Activated CD4-positive, alpha-beta memory T cell treated with anti-CD3 and anti-CD28 coated beads, Interleukin-2, amount 10 ng/mL, durations not matched to agents 7 days and 5 days (primary cell): ENCODE results near the gene KCTD17. TPM values are rescaled to one million over a fixed set of nuclear protein-coding genes. Genes with fewer than 3 reads are reported as not detected.

Experiments used
- CTCF ChIA-PET: fragments of 350-600 bp; sonication (Branson Sonifier 250); formaldehyde crosslinking; loops from one replicate; lab custom pipeline; 2021; ENCODE audit warnings: antibody characterized with exemption, inconsistent platforms; lab: Charles Lee
- POLR2A ChIA-PET: fragments of 350-600 bp; sonication (Branson Sonifier 250); formaldehyde crosslinking; loops from one replicate; lab custom pipeline; 2021; ENCODE audit warnings: antibody characterized with exemption; lab: Charles Lee
- DNase-seq: peaks from one replicate; pipeline ENCODE4 v3.0.0-alpha.2; 2020
- H3K27ac Mint-ChIP-seq: one replicate; pipeline ENCODE4 v1.8.0; 2021; ENCODE audit warnings: mild to moderate bottlenecking, mixed read lengths
- H3K27me3 Mint-ChIP-seq: one replicate; pipeline ENCODE4 v1.8.0; 2021; ENCODE audit warnings: mixed read lengths
- H3K36me3 Mint-ChIP-seq: one replicate; pipeline ENCODE4 v1.8.0; 2021; ENCODE audit warnings: low read depth, mixed read lengths
- H3K4me1 Mint-ChIP-seq: one replicate; pipeline ENCODE4 v1.8.0; 2021; ENCODE audit warnings: mixed read lengths
- H3K4me3 Mint-ChIP-seq: one replicate; pipeline ENCODE4 v1.8.0; 2021; ENCODE audit warnings: mild to moderate bottlenecking, mixed read lengths
- H3K9me3 Mint-ChIP-seq: one replicate; pipeline ENCODE4 v1.8.0; 2021; ENCODE audit warnings: mixed read lengths
- total RNA-seq, 2 experiments: library from RNA; stranded (reverse); gene quantifications; one replicate each; pipeline ENCODE4 v1.2.3, GENCODE V29; 2021

The KCTD17 gene
- total RNA-seq, 2 experiments from 2014 or later = 34.5 to 36.3 TPM

DNA sequence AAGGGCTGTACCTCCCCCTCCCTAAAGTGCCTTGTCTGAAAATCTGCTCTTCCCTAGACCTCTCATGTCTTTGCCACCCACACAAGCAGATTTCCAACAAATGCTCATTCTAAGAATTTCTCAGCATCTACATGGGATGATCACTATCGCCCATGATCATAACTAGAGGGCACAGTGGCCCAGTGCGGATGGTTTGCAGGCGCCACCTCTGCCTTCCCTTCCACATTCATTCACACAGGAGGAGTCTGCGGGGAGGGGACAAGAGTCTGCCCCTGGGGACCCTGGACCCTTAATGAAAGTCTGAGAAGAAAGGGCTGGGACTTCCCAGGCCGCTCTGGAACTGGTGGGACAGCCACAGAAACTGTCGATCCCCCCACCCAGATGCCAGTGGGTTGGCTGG is 28.9 kb downstream of the KCTD17 start:
- H3K4me3 Mint-ChIP-seq = peak overlapping the region; percentile 70
- H3K4me1 Mint-ChIP-seq = peaks cover 87% of the 10 kb centered on the region
- CTCF ChIA-PET = interaction anchor here (1.1 to 5.2 kb wide), 18 partner anchors 10 to 487 kb away, joined by 3 to 81 read pairs (median 6); partner anchors contain the start of genes IL2RB, KCTD17 and RAC2
- H3K9me3 Mint-ChIP-seq = no peaks in the 10 kb centered on the region
- H3K36me3 Mint-ChIP-seq = peaks cover 9% of the 10 kb centered on the region
- no peaks in the 10 kb centered on the region for H3K27me3 Mint-ChIP-seq
- H3K27ac Mint-ChIP-seq = peak overlapping the region; percentile 100
- POLR2A ChIA-PET = interaction anchor here (0.9 to 6.2 kb wide), 21 partner anchors 8 to 304 kb away, joined by 3 to 194 read pairs (median 7); partner anchors contain the start of genes IL2RB, KCTD17, MPST and RAC2
- DNase-seq = peak; percentile 34

DNA sequence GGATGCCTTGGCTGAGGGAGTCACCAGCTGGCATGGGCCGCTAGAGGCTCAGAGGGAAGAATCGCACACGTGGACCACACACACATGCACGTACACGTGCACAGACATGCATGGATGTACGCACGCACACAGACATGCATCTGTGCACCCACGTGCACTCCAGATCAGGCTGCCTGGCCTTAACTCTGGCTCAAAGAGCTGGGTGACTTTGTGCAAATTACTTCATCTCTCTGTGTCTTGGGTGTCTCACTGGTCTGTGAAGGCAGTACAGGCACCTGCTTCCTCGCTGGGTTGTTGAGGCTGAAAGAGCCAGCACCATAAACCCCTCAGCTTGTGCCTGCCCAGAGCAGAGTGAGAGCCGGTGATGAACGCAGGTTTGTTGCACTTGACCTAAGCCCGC is 29.3 kb downstream of the KCTD17 start:
- Mint-ChIP-seq H3K27ac (peak overlapping the region; percentile 100), H3K4me1 (peaks cover 83% of the 10 kb centered on the region), H3K9me3 (no peaks in the 10 kb centered on the region), H3K27me3 (no peaks in the 10 kb centered on the region), H3K4me3 (no peak overlapping the region), H3K36me3 (peaks cover 9% of the 10 kb centered on the region)
- POLR2A ChIA-PET = interaction anchor here (1.2 to 6.2 kb wide), 9 partner anchors 10 to 163 kb away, joined by 3 to 194 read pairs (median 43); partner anchors contain the start of genes IL2RB and RAC2
- no peak for DNase-seq
- CTCF ChIA-PET = interaction anchor here (1.0 to 5.2 kb wide), 6 partner anchors 29 to 118 kb away, joined by 3 to 81 read pairs (median 24); partner anchors contain the start of genes IL2RB and KCTD17

DNA sequence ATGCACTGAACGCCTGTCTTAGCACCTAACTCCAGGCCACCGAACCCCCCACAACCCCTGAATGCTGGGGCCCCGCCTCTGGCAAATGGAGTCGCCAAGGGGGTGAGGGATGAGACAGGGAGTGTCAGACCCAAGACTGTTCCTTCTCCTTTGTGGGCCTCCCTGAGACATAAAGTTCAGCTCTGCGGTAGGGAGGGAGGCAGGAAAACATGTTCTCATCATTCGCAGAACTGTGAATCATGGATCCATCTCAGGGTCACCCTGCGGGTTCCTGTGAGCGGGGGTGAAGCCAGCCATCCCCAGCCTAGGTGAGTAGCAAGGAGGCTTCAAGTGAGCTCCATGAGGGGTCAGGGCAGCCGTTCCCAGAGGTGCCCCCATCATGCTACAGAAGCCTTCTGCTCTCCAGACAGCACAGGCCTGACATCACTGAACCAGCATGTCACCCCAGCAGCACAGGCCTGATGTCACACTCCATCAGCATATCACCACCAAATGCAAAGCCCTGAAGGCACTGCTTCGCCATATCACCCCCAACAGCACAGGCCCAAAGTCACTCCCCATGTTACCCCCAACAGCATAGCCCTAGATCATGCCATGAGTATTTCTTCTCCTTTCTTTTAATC is 30.8 kb downstream of the KCTD17 start:
- ChIA-PET POLR2A (interaction anchor here (1.5 to 6.2 kb wide), 9 partner anchors 9 to 161 kb away, joined by 3 to 194 read pairs (median 43); partner anchors contain the start of genes IL2RB and RAC2), CTCF (interaction anchor here (1.0 to 5.2 kb wide), 2 partner anchors 40 to 117 kb away, joined by 3 to 81 read pairs; no protein-coding TSS in a partner anchor)
- Mint-ChIP-seq H3K27me3 (no peaks in the 10 kb centered on the region), H3K4me1 (peaks cover 77% of the 10 kb centered on the region), H3K9me3 (no peaks in the 10 kb centered on the region), H3K36me3 (peaks cover 9% of the 10 kb centered on the region), H3K4me3 (no peak overlapping the region), H3K27ac (peak overlapping the region; percentile 100)
- peak; percentile 65 for DNase-seq

DNA sequence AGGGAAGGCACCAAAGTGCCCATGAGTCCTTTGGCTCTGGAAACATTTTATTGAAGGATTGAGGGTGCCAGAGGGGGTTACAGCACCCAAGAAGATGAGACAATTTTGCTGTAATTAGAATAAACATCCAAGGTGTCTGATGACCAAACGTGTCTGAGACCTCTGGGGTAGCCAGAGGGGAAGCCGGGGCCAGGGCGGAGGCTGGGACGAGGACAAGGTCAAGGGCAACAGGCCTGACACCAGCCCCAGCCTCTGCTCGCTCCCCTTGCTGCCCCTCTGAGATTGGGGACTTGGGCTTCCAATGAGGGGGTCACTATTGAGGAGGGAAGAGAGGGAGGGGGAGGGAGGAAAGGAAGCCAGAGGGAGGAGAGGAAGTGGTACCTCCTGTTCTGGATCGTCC is 32.4 kb downstream of the KCTD17 start:
- CTCF ChIA-PET = no interaction called here
- H3K4me3 Mint-ChIP-seq = no peak overlapping the region

DNA sequence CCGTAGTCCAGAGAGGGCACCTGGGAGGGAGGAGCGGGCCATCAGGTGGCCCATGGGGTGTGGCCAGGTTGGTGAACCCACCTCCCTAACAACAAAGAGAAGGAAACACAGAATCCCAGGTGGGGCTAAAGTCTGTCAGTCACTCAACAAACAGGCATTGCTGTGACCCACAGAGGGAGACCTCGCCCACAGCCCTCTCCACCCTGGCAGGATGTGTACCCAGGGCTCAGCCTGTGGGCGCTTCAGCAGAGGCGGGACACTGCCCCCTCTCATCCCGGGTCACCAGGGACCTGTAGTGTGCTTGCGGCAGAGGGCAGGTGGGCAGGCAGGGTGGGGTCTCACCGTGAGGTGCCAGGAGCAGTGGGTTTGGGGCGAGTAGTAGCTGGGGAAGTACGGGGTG is 32.8 kb downstream of the KCTD17 start:
- no peak overlapping the region for H3K4me3 Mint-ChIP-seq
- CTCF ChIA-PET = no interaction called here

More for the DNA sequence above, 32.4 kb downstream of the KCTD17 start:
- peaks cover 9% of the 10 kb centered on the region for H3K36me3 Mint-ChIP-seq
- no peaks in the 10 kb centered on the region for H3K27me3 Mint-ChIP-seq
- POLR2A ChIA-PET = interaction anchor here (6.2 kb wide), 1 partner anchor 41 kb away, joined by 194 read pairs; no protein-coding TSS in a partner anchor
- H3K27ac Mint-ChIP-seq = peak overlapping the region; percentile 100
- DNase-seq = no peak
- no peaks in the 10 kb centered on the region for H3K9me3 Mint-ChIP-seq
- peaks cover 79% of the 10 kb centered on the region for H3K4me1 Mint-ChIP-seq

DNA sequence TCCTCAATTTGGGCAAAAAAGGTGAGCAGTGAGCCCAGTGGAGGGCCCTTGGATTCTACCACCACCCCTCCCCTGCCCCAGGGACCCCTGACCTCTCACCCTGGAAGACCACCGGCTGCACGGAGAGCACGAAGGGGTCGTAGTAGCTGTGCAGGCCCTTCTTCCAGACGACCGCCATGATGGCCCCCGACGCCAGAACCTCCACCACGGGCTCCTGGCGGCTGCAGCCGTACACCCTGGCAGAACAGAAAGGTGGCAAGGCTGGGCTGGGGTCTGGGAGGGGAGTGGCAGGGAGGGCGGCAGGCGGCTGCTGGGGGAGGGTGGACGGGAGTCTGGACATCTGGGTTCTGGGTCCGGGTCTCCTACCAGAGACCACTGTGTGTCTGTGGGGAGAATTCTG is 34.6 kb downstream of the KCTD17 start:
- H3K27ac Mint-ChIP-seq = no peak overlapping the region
- H3K9me3 Mint-ChIP-seq = no peaks in the 10 kb centered on the region
- H3K4me1 Mint-ChIP-seq = peaks cover 67% of the 10 kb centered on the region
- POLR2A ChIA-PET = interaction anchor here (1.0 to 7.1 kb wide), 2 partner anchors 20 to 35 kb away, joined by 3 to 42 read pairs; no protein-coding TSS in a partner anchor
- DNase-seq = no peak
- no peak overlapping the region for H3K4me3 Mint-ChIP-seq
- H3K27me3 Mint-ChIP-seq = no peaks in the 10 kb centered on the region
- CTCF ChIA-PET = interaction anchor here (0.6 to 1.5 kb wide), 2 partner anchors 36 to 67 kb away, joined by 3 to 4 read pairs; partner anchors contain the start of genes MPST and TST
- peaks cover 9% of the 10 kb centered on the region for H3K36me3 Mint-ChIP-seq

More for the DNA sequence above, 32.8 kb downstream of the KCTD17 start:
- no peaks in the 10 kb centered on the region for H3K9me3 Mint-ChIP-seq
- H3K27ac Mint-ChIP-seq = peak overlapping the region; percentile 38
- POLR2A ChIA-PET = interaction anchor here (7.1 kb wide), 1 partner anchor 37 kb away, joined by 42 read pairs; no protein-coding TSS in a partner anchor
- peaks cover 9% of the 10 kb centered on the region for H3K36me3 Mint-ChIP-seq
- no peaks in the 10 kb centered on the region for H3K27me3 Mint-ChIP-seq
- peak; percentile 32 for DNase-seq
- peaks cover 77% of the 10 kb centered on the region for H3K4me1 Mint-ChIP-seq

DNA sequence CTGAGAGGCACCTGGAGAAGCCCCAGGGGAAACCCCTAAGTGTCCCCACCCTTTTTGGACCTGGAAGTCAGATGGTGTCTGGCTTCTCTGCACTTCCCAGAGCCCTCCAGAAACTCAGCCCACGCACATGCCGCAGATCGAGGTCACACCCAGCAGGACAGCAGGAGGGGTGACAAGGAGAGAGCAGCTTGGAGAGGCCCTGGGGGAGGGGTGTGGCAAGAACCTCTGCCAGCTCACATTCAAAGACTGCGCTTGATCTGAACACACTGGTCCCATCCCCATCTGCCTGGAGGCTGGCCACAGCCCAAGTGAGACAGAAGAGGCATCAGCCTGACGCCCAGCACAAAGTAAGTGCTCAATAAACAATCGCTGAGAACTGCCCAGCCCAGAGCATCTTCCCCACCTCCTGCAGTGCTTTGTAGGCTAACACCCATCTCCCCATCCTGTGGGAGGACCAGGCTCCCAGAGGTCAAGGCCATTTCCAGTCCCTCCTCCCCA is 36.6 kb downstream of the KCTD17 start:
- ChIA-PET CTCF (interaction anchor here (0.6 kb wide), 1 partner anchor 43 kb away, joined by 5 read pairs; no protein-coding TSS in a partner anchor), POLR2A (interaction anchor here (1.0 to 7.1 kb wide), 3 partner anchors 8 to 33 kb away, joined by 3 to 42 read pairs (median 11); no protein-coding TSS in a partner anchor)
- Mint-ChIP-seq H3K36me3 (peaks cover 6% of the 10 kb centered on the region), H3K27me3 (no peaks in the 10 kb centered on the region), H3K4me3 (peak overlapping the region; percentile 54), H3K27ac (peak overlapping the region; percentile 40), H3K9me3 (no peaks in the 10 kb centered on the region), H3K4me1 (peaks cover 50% of the 10 kb centered on the region)
- peak; percentile 38 for DNase-seq

DNA sequence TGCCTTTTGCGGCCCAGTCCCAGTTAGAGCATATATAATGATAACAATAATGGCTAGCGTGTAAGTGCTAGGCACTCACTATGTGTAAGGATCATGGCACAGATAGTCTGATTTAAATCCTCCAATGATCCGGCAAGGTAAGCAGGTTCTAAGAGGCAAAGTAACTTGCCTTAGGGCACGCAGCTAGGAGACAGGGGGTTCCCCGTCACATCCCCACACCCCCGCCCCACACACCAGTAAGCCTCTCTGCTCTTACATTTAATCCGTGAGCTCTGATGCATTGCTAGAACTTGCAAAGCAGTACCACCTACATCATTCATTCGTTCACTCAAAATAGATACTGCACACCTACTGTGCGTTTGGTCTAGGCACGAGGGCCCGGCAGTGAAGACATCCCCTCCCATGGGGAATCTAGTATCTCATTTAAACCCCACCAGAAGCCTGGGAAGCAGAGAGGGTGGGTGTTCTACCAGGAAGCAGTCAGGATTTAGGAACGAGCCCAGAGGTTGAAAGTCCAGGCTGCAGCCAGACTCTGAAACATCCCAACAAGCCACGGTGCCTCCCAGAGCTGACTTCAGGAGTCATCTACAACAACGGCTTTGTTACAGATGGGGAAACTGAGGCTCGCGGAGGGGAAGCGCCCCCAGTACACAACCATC is 37.3 kb downstream of the KCTD17 start:
- Mint-ChIP-seq H3K36me3 (no peaks in the 10 kb centered on the region), H3K27ac (peak overlapping the region; percentile 40), H3K9me3 (no peaks in the 10 kb centered on the region), H3K27me3 (no peaks in the 10 kb centered on the region), H3K4me3 (peak overlapping the region; percentile 54), H3K4me1 (peaks cover 43% of the 10 kb centered on the region)
- CTCF ChIA-PET = interaction anchor here (0.6 kb wide), 1 partner anchor 109 kb away, joined by 3 read pairs; no protein-coding TSS in a partner anchor
- DNase-seq = peak; percentile 29
- POLR2A ChIA-PET = interaction anchor here (1.6 to 7.1 kb wide), 2 partner anchors 9 to 33 kb away, joined by 11 to 42 read pairs; no protein-coding TSS in a partner anchor

DNA sequence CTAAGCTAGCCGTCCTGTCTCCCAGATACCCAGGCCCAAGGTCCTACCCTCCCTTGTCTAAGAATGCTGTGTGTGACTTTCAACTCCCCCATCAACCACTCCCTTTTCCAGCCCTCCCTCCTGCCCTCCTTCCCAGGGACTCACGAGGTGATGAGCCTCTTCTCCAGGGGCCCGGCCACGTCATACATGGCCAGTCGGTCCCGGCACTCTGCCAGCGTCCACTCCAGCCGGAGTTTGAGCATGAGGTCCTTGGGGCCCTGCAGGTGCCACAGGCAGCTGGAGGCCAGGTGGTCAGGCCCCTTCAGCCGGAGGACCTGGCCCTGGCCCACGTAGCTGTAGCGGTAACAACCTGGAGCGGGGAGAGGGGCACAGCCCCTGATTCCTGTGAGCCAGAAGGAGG is 37.9 kb downstream of the KCTD17 start:
- Mint-ChIP-seq H3K27ac (no peak overlapping the region), H3K27me3 (no peaks in the 10 kb centered on the region), H3K9me3 (no peaks in the 10 kb centered on the region), H3K4me3 (no peak overlapping the region), H3K36me3 (no peaks in the 10 kb centered on the region), H3K4me1 (peaks cover 40% of the 10 kb centered on the region)
- ChIA-PET POLR2A (interaction anchor here (1.6 to 7.1 kb wide), 2 partner anchors 10 to 32 kb away, joined by 11 to 42 read pairs; no protein-coding TSS in a partner anchor), CTCF (interaction anchor here (0.6 to 1.3 kb wide), 2 partner anchors 74 to 108 kb away, joined by 3 read pairs; no protein-coding TSS in a partner anchor)
- no peak for DNase-seq

DNA sequence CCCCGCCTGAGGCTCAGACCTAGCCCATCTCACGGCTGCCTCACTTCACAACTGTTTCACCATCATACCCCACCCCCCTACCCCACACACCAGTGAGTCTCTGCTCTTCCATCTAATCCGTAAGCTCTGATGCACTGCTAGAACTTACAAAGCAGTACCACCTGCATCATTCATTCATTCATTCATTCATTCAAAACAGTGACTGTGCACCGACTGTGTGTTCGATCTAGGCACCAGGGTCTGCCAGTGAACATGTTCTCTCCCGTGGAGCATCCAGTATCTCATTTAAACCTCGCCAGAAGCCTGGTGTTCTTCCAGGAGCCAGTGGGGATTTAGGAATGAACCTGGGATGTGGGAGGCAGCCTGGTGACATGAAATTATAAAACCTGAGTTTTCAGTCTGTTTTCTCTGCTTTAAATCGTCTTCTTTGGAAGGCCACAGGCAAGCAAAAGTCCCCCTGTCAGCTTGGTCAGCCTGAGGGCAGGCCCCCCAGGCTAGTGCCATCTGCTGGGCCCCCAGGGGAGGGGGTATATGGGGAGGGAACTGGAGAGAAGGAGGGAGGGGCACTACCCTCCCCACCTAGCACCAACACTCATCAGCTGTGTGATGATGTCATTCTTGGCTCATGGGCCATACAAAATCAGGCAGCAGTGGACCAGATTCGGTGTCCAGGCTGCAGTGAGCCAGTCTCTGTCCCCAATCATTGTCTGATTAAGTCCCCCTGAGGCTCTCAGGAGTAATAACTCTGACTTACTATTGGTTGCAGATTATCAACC is 39.6 kb downstream of the KCTD17 start:
- ChIA-PET POLR2A (interaction anchor here (1.7 to 7.1 kb wide), 2 partner anchors 10 to 30 kb away, joined by 8 to 42 read pairs; no protein-coding TSS in a partner anchor), CTCF (interaction anchor here (1.3 to 1.4 kb wide), 2 partner anchors 11 to 72 kb away, joined by 3 read pairs; no protein-coding TSS in a partner anchor)
- no peaks in the 10 kb centered on the region for H3K36me3 Mint-ChIP-seq
- DNase-seq = no peak
- H3K27ac Mint-ChIP-seq = no peak overlapping the region
- H3K9me3 Mint-ChIP-seq = no peaks in the 10 kb centered on the region
- H3K27me3 Mint-ChIP-seq = peaks cover 2% of the 10 kb centered on the region
- H3K4me1 Mint-ChIP-seq = peaks cover 45% of the 10 kb centered on the region
- H3K4me3 Mint-ChIP-seq = no peak overlapping the region

DNA sequence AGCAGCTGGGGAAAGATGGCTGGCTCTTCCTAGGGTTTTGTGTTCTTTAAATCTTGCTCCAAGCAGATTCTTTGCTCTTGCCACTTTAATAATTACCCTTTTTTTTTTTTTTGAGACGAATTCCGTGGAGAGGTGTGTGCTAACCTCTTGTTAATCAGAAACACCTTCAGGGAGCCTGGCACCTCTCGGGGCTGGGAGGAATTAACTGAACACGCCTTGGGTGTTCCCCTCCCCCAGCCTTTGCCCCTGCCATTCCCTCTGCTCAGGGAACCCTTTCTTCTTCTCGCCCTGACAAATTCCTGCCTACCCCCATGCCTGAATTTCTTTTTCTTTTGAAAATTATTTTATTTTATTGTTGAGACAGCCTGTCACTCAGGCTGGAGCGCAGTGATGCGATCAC is 40.5 kb downstream of the KCTD17 start:
- Mint-ChIP-seq H3K4me3 (no peak overlapping the region), H3K27me3 (peaks cover 2% of the 10 kb centered on the region), H3K36me3 (no peaks in the 10 kb centered on the region), H3K27ac (no peak overlapping the region), H3K4me1 (peaks cover 47% of the 10 kb centered on the region), H3K9me3 (no peaks in the 10 kb centered on the region)
- no peak for DNase-seq
- ChIA-PET CTCF (no interaction called here), POLR2A (interaction anchor here (1.7 kb wide), 1 partner anchor 11 kb away, joined by 8 read pairs; no protein-coding TSS in a partner anchor)
